Bronchial epithelial cell (primary cell): ENCODE measurements around the gene DAPP1. TPM values are rescaled to one million over a fixed set of nuclear protein-coding genes. Genes with fewer than 3 reads are reported as not detected.
"Not testable (repeated sequence)": the region's sequence is repeated elsewhere in the genome, so short reads cannot be mapped to it uniquely, and the experiment has no call there.

Experiments
- DNase-seq: peaks from one replicate; pipeline ENCODE4 v3.0.0-alpha.2; 2010; ENCODE audit warnings: low read depth
- FAIRE-seq: peaks from 2 replicates; lab custom pipeline; 2011; peaks lifted over from hg19 to GRCh38; lab: Jason Lieb, UNC
- H3K27me3 ChIP-seq: 2 replicates; pipeline ENCODE4 v1.5.1; 2011; ENCODE audit warnings: low read length; ENCODE audit not compliant: control insufficient read depth, insufficient read depth
- H3K36me3 ChIP-seq: 2 replicates; pipeline ENCODE4 v1.5.1; 2011; ENCODE audit warnings: low read length; ENCODE audit not compliant: control insufficient read depth, insufficient read depth
- H3K4me3 ChIP-seq: 2 replicates; pipeline ENCODE4 v1.5.1; 2011; ENCODE audit warnings: mild to moderate bottlenecking, low read depth, low read length, control low read depth
- CTCF ChIP-seq: IDR thresholded peaks from 2 replicates; pipeline ENCODE4 v1.5.1; 2011; ENCODE audit warnings: mild to moderate bottlenecking, moderate library complexity, low read length, control low read depth, inconsistent platforms; ENCODE audit not compliant: insufficient read depth, severe bottlenecking
- total RNA-seq: library from RNA; depleted of rRNA; stranded (reverse); fragments of >200 nt; gene quantifications from 2 replicates; pipeline ENCODE4 v1.2.1, GENCODE V29; 2014

Gene DAPP1
- total RNA-seq, 1 donor from 2014 or later = 31.3 TPM

- Histone ChIP-seq H3K4me3 (no peak overlapping the region), H3K36me3 (no peaks in the 10 kb centered on the region), H3K27me3 (no peaks in the 10 kb centered on the region)
- DNase-seq (peak; percentile 57), FAIRE-seq (no peak)
- TF ChIP-seq CTCF = no peak
Measured at GRCh38 chr4:99826016-99826415, 9.4 kb downstream of the DAPP1 start.

GRCh38 chr4:99827454-99827853 is 10.8 kb downstream of the DAPP1 start:
- H3K27me3 ChIP-seq = no peaks in the 10 kb centered on the region
- DNase-seq = peak; percentile 91
- FAIRE-seq = peak; percentile 7
- H3K4me3 ChIP-seq = no peak overlapping the region
- no peak for TF ChIP-seq CTCF
- H3K36me3 ChIP-seq = no peaks in the 10 kb centered on the region

- DNase-seq (peak; percentile 76), FAIRE-seq (no peak)
- Histone ChIP-seq H3K4me3 (no peak overlapping the region), H3K36me3 (no peaks in the 10 kb centered on the region), H3K27me3 (no peaks in the 10 kb centered on the region)
- TF ChIP-seq CTCF = no peak
Measured at GRCh38 chr4:99827857-99828256, 11.2 kb downstream of the DAPP1 start.

- Histone ChIP-seq H3K36me3 (no peaks in the 10 kb centered on the region), H3K4me3 (no peak overlapping the region)
- no peak for FAIRE-seq
Measured at GRCh38 chr4:99828477-99828876, 11.8 kb downstream of the DAPP1 start.

GRCh38 chr4:99830051-99830450 is 13.4 kb downstream of the DAPP1 start:
- not testable (repeated sequence) for DNase-seq, H3K36me3 ChIP-seq, H3K27me3 ChIP-seq, FAIRE-seq, H3K4me3 ChIP-seq

More at GRCh38 chr4:99828477-99828876, 11.8 kb downstream of the DAPP1 start:
- DNase-seq = peak; percentile 39
- H3K27me3 ChIP-seq = no peaks in the 10 kb centered on the region
- TF ChIP-seq CTCF = no peak

GRCh38 chr4:99832321-99832720 is 15.7 kb downstream of the DAPP1 start:
- H3K4me3 ChIP-seq = no peak overlapping the region
- DNase-seq = no peak
- H3K27me3 ChIP-seq = no peaks in the 10 kb centered on the region
- no peak for TF ChIP-seq CTCF
- FAIRE-seq = no peak
- H3K36me3 ChIP-seq = peaks cover 14% of the 10 kb centered on the region
